Cerebellar cortex (tissue), 1 donor: ENCODE results near the gene ZNF260.

Experiments
- DNase-seq: peaks from one replicate; pipeline ENCODE4 v3.0.0-alpha.2; 2015; ENCODE audit warnings: low spot score

The ZNF260 gene

DNA sequence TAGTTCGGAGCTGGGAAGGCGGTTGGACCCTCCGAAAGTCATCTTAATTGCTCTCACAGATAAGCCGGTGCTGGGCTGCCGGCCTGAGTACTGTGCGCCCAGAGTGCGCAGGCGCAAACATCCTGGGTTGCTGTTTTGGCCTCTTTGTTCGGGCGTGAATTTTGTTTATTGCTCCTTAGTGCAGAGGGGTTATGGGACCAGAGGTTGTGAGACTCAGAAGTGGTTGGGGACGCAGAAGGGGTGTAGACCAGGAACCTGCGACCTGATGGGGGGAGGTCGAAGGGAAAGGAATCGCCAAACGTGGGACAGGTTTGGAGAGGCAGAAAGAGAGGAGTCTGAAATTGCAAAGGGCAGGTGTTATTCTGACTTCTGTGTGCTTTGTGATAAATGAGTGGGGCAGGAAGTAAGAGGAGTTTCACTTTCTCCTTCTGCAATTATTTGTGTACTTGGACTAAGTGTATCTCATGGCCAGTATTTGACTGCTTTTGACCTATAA is 38.1 kb downstream of the ZNF260 start:
- no peak for DNase-seq

DNA sequence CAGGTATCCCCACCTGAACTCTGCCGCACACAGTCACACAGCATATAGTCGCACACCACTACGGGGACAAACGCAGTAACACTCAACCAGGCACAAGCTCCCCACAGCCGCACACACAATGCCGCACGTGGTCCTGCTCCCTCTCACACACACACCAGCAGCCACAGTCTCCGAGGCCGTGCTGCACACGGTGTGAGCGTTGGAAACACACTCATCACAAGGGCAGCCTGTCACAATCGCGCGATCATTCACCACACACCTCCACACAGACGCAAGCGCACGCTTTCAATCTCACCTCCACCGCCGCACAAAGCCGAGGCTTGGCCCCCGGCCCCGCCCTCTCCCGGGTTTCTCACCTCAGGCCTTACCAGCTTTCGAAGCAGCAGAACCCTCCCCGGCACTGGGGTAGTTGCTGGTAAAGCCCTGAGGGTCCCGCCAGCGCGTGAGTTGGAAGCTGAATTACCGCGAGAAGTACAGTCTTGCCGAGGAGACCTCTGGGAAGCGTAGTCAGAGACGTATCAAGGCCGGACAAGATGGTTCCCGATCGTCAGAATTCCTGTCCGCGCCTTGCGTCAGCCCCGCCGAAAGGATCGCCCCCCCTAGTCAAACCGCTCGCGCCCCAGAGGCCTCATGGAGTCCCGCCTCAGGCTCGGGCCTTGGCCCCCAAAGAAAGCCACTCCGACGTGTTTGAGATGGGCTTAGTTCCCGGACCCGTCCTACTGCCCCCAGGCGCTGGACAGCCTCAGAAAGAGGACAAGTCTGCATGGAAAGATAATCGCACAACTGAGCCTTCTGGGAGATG is 38.8 kb downstream of the ZNF260 start, which contains the start of gene ZNF566:
ZNF566 (minus strand) TSS at position 444 of the 802 bp plus-strand sequence. CDS start 13,004 bp downstream, outside the sequence.
- DNase-seq = peak; percentile 98

GRCh38 chr19:36488846-36489117 is 39.3 kb downstream of the ZNF260 start:
- DNase-seq = no peak

- DNase-seq = no peak
Observed at GRCh38 chr19:36488118-36488845, 39.8 kb downstream of the ZNF260 start.

GRCh38 chr19:36483653-36484052 is 44.4 kb downstream of the ZNF260 start:
- DNase-seq = no peak

- no peak for DNase-seq
Observed at GRCh38 chr19:36482876-36483275, 45.2 kb downstream of the ZNF260 start.
